GM12878 (cell line): ENCODE results near the gene C4orf33. TPM values are rescaled to one million over a fixed set of nuclear protein-coding genes. Genes with fewer than 3 reads are reported as not detected.
A peak's percentile ranks its signal among the peaks of the same experiment; 100 is the strongest.

Experiments used
- ASH2L ChIP-seq: fragments of 300-600, 200-600 bp; sonication (generic); IDR thresholded peaks from 2 replicates; pipeline ENCODE4 v1.6.1; 2017; ENCODE audit warnings: low read depth, mild to moderate bottlenecking, borderline replicate concordance
- CREB1 ChIP-seq: IDR thresholded peaks from 2 replicates; pipeline ENCODE4 v1.6.1; 2012; ENCODE audit warnings: low read depth, mild to moderate bottlenecking, inconsistent platforms
- ESRRA ChIP-seq: IDR thresholded peaks from 2 replicates; pipeline ENCODE4 v1.6.1; 2012; ENCODE audit warnings: mild to moderate bottlenecking, low read length, improper control_type of control experiment
- HDAC2 ChIP-seq: fragments of 200-600 bp; sonication (generic); IDR thresholded peaks from 2 replicates; pipeline ENCODE4 v1.6.1; 2017
- HDAC6 ChIP-seq: fragments of 200-600 bp; sonication (generic); IDR thresholded peaks from one replicate; pipeline ENCODE4 v1.8.0; 2017; ENCODE audit warnings: antibody characterized with exemption; ENCODE audit not compliant: unreplicated experiment
- IKZF1 ChIP-seq: fragments of 450-650 bp; conservative IDR thresholded peaks from 2 replicates; pipeline ENCODE4 v1.6.1; 2017; ENCODE audit warnings: antibody characterized with exemption, mild to moderate bottlenecking
- MXI1 ChIP-seq: fragments of 150-350 bp; IDR thresholded peaks from 2 replicates; pipeline ENCODE4 v1.6.1; 2011; ENCODE audit warnings: low read depth, mild to moderate bottlenecking, inconsistent platforms, low read length, improper control_type of control experiment
- NR2C1 ChIP-seq: fragments of 450-650 bp; IDR thresholded peaks from 2 replicates; pipeline ENCODE4 v1.6.1; 2017; ENCODE audit warnings: antibody characterized with exemption, mild to moderate bottlenecking, moderate library complexity
- RAD21 ChIP-seq: IDR thresholded peaks from 2 replicates; pipeline ENCODE4 v1.6.1; 2011; ENCODE audit warnings: mild to moderate bottlenecking, low read depth, low read length, moderate library complexity; ENCODE audit not compliant: insufficient read depth
- RBBP5 ChIP-seq: fragments of 200-600 bp; sonication (generic); conservative IDR thresholded peaks from 2 replicates; pipeline ENCODE4 v1.6.1; 2016
- SIX5 ChIP-seq: IDR thresholded peaks from 2 replicates; pipeline ENCODE4 v1.6.1; 2011; ENCODE audit warnings: mild to moderate bottlenecking, low read depth, low read length, moderate library complexity; ENCODE audit not compliant: severe bottlenecking
- SMAD1 ChIP-seq: fragments of 450-650 bp; IDR thresholded peaks from 2 replicates; pipeline ENCODE4 v1.6.1; 2018; ENCODE audit warnings: mild to moderate bottlenecking, low read depth; ENCODE audit not compliant: partially characterized antibody
- STAT3 ChIP-seq: IDR thresholded peaks from 2 replicates; pipeline ENCODE4 v1.6.1; 2011; ENCODE audit warnings: low read depth, low read length, improper control_type of control experiment
- SUZ12 ChIP-seq: fragments of 200-600 bp; sonication (generic); IDR thresholded peaks from one replicate; pipeline ENCODE4 v1.6.1; 2018; ENCODE audit warnings: antibody characterized with exemption, mild to moderate bottlenecking; ENCODE audit not compliant: unreplicated experiment
- TCF12 ChIP-seq: IDR thresholded peaks from 2 replicates; pipeline ENCODE4 v1.6.1; 2011; ENCODE audit warnings: low read depth, mild to moderate bottlenecking, low read length
- TCF7 ChIP-seq: IDR thresholded peaks from 2 replicates; pipeline ENCODE4 v1.6.1; 2014; ENCODE audit warnings: antibody characterized with exemption, borderline replicate concordance
- YBX1 ChIP-seq: fragments of 450-650 bp; IDR thresholded peaks from 2 replicates; pipeline ENCODE4 v1.6.1; 2016; ENCODE audit warnings: antibody characterized with exemption
- polyA plus RNA-seq, 11 experiments: library from polyadenylated mRNA; depleted of rRNA in 4 of 11; unstranded in 6 of 11; stranded (reverse) in 5 of 11; fragments of >200 nt; fragmentation: Nextera tagmentation in 4 of 11; fragmentation: Illumina TruSeq in 1 of 11; extraction: Ambion mirVana in 4 of 11; extraction: Trizol in 1 of 11; gene quantifications; 1 replicate in 1 of 11; 2 replicates in 10 of 11; pipeline versions ENCODE4 v1.2.1 to v1.2.3, GENCODE V29; 2011 to 2016; ENCODE audit warnings: inconsistent platforms in 2 of 11, missing spikeins in 2 of 11, low read depth in 1 of 11
- total RNA-seq, 4 experiments: library from RNA; depleted of rRNA in 3 of 4; stranded (reverse); fragments of >200 nt in 3 of 4; fragmentation: Illumina TruSeq in 1 of 4; extraction: Trizol in 1 of 4; gene quantifications; 2 replicates each; pipeline versions ENCODE4 v1.2.1 to v1.2.3, GENCODE V29; 2013 to 2021
- TF ChIP-seq, protein P1 (sequence below), 3 experiments: IDR thresholded peaks in 2 of 3; conservative IDR thresholded peaks in 1 of 3; 2 replicates each; pipeline ENCODE4 v1.5.1; 2011; ENCODE audit warnings: low read depth in 3 of 3, low read length in 3 of 3, mild to moderate bottlenecking in 3 of 3, control low read depth in 2 of 3, moderate library complexity in 2 of 3, inconsistent platforms in 1 of 3, mixed read lengths in 1 of 3; ENCODE audit not compliant: control insufficient read depth in 2 of 3, insufficient read depth in 1 of 3; ENCODE audit errors: extremely low read depth in 1 of 3
- TF ChIP-seq, protein P2 (sequence below): IDR thresholded peaks from 2 replicates; pipeline ENCODE4 v1.6.1; 2012; ENCODE audit warnings: low read length, inconsistent platforms
- TF ChIP-seq, protein P3 (sequence below): fragments of 450-650 bp; IDR thresholded peaks from 2 replicates; pipeline ENCODE4 v1.6.1; 2017; ENCODE audit warnings: mild to moderate bottlenecking
- TF ChIP-seq, protein P4 (sequence below): IDR thresholded peaks from 2 replicates; pipeline ENCODE4 v1.6.1; 2011; ENCODE audit warnings: low read depth, mild to moderate bottlenecking, low read length, moderate library complexity, borderline replicate concordance; ENCODE audit errors: extremely low read depth
- TF ChIP-seq, protein P5 (sequence below): fragments of 450-650 bp; formaldehyde crosslinking; IDR thresholded peaks from 2 replicates; pipeline ENCODE4 v1.4.0; 2022; ENCODE audit warnings: mild to moderate bottlenecking, moderate library complexity

C4orf33 gene
- total and polyA plus RNA-seq, 10 of the 15 experiments (the other 5 are each of a cell fraction or from before 2014, with no cell fraction given) = 10.2 to 29.8 (median 20.3) TPM

DNA sequence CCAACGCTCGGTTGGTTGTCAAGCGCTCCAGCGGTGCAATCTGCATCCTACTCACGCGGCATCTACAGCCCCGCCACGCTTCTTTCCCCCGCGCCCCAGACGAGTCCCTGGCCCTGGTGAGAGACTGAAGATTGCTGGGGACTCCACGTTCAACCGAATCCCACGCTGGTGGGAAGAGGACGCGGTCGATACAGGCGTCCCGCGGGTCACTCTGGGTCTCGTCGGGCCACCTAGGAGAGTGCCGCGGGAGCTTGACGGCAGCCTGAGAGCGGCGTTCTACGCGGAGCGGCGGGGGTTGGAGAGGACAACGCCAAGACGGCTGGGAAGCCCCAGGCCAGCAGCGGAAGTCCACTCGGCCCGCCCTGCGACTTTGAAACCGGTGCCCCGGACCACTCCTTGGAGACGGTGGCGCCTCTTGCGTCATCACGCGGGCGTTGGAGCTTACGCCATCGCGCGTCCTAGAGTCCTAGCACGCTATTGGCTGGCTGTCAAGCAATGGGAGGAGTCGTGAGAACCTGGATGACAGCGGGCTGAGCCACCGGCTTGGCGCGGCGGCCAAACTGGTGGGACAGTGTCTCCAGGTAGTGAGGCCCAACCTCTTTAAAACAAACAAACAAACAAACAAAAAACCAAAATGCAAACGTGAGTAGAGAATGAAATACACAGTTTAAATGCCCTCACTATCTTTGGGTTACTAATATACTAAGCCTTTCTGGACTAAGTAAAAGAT, 2.6 kb upstream of the C4orf33 start, which contains the start of gene SCLT1 (continued):
- TF ChIP-seq, protein P1, sequence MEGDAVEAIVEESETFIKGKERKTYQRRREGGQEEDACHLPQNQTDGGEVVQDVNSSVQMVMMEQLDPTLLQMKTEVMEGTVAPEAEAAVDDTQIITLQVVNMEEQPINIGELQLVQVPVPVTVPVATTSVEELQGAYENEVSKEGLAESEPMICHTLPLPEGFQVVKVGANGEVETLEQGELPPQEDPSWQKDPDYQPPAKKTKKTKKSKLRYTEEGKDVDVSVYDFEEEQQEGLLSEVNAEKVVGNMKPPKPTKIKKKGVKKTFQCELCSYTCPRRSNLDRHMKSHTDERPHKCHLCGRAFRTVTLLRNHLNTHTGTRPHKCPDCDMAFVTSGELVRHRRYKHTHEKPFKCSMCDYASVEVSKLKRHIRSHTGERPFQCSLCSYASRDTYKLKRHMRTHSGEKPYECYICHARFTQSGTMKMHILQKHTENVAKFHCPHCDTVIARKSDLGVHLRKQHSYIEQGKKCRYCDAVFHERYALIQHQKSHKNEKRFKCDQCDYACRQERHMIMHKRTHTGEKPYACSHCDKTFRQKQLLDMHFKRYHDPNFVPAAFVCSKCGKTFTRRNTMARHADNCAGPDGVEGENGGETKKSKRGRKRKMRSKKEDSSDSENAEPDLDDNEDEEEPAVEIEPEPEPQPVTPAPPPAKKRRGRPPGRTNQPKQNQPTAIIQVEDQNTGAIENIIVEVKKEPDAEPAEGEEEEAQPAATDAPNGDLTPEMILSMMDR (IDR thresholded peaks at IDR 0.05 in 2 of 3, conservative IDR thresholded peaks at IDR 0.05 in 1 of 3; ENCODE audit: control insufficient read depth in 2 of 3, extremely low read depth in 1 of 3, insufficient read depth in 1 of 3, low read depth in 3 of 3, low read length in 3 of 3) = no peak
- TF ChIP-seq RBBP5 = no peak
- TF ChIP-seq, protein P2, sequence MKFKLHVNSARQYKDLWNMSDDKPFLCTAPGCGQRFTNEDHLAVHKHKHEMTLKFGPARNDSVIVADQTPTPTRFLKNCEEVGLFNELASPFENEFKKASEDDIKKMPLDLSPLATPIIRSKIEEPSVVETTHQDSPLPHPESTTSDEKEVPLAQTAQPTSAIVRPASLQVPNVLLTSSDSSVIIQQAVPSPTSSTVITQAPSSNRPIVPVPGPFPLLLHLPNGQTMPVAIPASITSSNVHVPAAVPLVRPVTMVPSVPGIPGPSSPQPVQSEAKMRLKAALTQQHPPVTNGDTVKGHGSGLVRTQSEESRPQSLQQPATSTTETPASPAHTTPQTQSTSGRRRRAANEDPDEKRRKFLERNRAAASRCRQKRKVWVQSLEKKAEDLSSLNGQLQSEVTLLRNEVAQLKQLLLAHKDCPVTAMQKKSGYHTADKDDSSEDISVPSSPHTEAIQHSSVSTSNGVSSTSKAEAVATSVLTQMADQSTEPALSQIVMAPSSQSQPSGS = no peak
- no peak for TF ChIP-seq YBX1
- TF ChIP-seq IKZF1 = peak; percentile 88
- TF ChIP-seq SMAD1 = peak; percentile 54
- TF ChIP-seq HDAC6 = no peak
- TF ChIP-seq RAD21 = no peak
- TF ChIP-seq SUZ12 = no peak
- TF ChIP-seq ASH2L = 0 out of 2 replicates have a peak, but pooled peaks have one; percentile 84
- no peak; the same call in 1 of the 2 replicates for TF ChIP-seq MXI1
- TF ChIP-seq, protein P3, sequence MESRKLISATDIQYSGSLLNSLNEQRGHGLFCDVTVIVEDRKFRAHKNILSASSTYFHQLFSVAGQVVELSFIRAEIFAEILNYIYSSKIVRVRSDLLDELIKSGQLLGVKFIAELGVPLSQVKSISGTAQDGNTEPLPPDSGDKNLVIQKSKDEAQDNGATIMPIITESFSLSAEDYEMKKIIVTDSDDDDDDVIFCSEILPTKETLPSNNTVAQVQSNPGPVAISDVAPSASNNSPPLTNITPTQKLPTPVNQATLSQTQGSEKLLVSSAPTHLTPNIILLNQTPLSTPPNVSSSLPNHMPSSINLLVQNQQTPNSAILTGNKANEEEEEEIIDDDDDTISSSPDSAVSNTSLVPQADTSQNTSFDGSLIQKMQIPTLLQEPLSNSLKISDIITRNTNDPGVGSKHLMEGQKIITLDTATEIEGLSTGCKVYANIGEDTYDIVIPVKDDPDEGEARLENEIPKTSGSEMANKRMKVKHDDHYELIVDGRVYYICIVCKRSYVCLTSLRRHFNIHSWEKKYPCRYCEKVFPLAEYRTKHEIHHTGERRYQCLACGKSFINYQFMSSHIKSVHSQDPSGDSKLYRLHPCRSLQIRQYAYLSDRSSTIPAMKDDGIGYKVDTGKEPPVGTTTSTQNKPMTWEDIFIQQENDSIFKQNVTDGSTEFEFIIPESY = no peak
- TF ChIP-seq ESRRA = no peak
- TF ChIP-seq SIX5 = no peak
- TF ChIP-seq, protein P4, sequence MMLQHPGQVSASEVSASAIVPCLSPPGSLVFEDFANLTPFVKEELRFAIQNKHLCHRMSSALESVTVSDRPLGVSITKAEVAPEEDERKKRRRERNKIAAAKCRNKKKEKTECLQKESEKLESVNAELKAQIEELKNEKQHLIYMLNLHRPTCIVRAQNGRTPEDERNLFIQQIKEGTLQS = no peak
- TF ChIP-seq STAT3 = no peak
- TF ChIP-seq TCF12 = no peak
- TF ChIP-seq, protein P5, sequence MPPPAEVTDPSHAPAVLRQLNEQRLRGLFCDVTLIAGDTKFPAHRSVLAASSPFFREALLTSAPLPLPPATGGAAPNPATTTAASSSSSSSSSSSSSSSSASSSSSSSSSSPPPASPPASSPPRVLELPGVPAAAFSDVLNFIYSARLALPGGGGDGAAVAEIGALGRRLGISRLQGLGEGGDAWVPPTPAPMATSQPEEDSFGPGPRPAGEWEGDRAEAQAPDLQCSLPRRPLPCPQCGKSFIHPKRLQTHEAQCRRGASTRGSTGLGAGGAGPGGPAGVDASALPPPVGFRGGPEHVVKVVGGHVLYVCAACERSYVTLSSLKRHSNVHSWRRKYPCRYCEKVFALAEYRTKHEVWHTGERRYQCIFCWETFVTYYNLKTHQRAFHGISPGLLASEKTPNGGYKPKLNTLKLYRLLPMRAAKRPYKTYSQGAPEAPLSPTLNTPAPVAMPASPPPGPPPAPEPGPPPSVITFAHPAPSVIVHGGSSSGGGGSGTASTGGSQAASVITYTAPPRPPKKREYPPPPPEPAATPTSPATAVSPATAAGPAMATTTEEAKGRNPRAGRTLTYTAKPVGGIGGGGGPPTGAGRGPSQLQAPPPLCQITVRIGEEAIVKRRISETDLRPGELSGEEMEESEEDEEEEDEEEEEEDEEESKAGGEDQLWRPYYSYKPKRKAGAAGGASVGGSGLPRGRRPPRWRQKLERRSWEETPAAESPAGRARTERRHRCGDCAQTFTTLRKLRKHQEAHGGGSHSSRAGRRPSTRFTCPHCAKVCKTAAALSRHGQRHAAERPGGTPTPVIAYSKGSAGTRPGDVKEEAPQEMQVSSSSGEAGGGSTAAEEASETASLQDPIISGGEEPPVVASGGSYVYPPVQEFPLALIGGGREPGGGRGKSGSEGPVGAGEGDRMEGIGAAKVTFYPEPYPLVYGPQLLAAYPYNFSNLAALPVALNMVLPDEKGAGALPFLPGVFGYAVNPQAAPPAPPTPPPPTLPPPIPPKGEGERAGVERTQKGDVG (CRISPR knock-in tag) = no peak
- no peak for TF ChIP-seq NR2C1
- TF ChIP-seq HDAC2 = no peak
- TF ChIP-seq TCF7 = no peak
- TF ChIP-seq CREB1 = peak; percentile 98
